ENCODE data around the gene SH3BP4. TPM values are rescaled to one million over a fixed set of nuclear protein-coding genes. Genes with fewer than 3 reads are reported as not detected.

SH3BP4 gene
- total RNA-seq, 2 experiments from 2014 or later = 0.06 TPM; not detected in 1

GRCh38 chr2:235002198-235003095 lies 50.6 kb downstream of the SH3BP4 start:
- H3K4me2 ChIP-seq (ENCODE audit: low read length) = no peak overlapping the region
- H3K4me1 ChIP-seq (ENCODE audit: insufficient read depth, low read length, poor library complexity, severe bottlenecking) = no peaks in the 10 kb centered on the region
- no peak overlapping the region for H2AFZ ChIP-seq (ENCODE audit: low read length)
- no peaks in the 10 kb centered on the region for H4K20me1 ChIP-seq (ENCODE audit: insufficient read depth, low read length)
- intact Hi-C loops (cut with micrococcal nuclease; ENCODE audit: unreplicated experiment) = no loop called here
- H3K9me3 ChIP-seq (ENCODE audit: low read length) = no peaks in the 10 kb centered on the region
- no peak overlapping the region for H3K27ac ChIP-seq (ENCODE audit: low read depth, low read length, poor library complexity, severe bottlenecking)
- no peak for DNase-seq (ENCODE audit: low spot score)
- no peaks in the 10 kb centered on the region for H3K36me3 ChIP-seq (ENCODE audit: insufficient read depth, low read length)
- BruUV-seq (replicated peaks) = no TSS peak
- ChIA-PET POLR2A (interaction anchor here (0.7 kb wide), 1 partner anchor 661 kb away, joined by 3 read pairs; no protein-coding TSS in a partner anchor), CTCF (ENCODE audit: unreplicated experiment) (no interaction called here)
- H3K9me2 ChIP-seq (ENCODE audit: insufficient read depth, low read length) = no peaks in the 10 kb centered on the region
- no peaks in the 10 kb centered on the region for H3K79me2 ChIP-seq (ENCODE audit: insufficient read depth, low read depth, low read length)
- no peak for TF ChIP-seq EZH2phosphoT487 (IDR thresholded peaks at IDR 0.05; ENCODE audit: borderline replicate concordance, low read depth, low read length)
- TF ChIP-seq CTCF (conservative IDR thresholded peaks at IDR 0.05; ENCODE audit: low read length) = no peak
- H3K4me3 ChIP-seq (ENCODE audit: low read depth, low read length, poor library complexity, severe bottlenecking) = no peak overlapping the region

GRCh38 chr2:235003096-235003775 lies 51.4 kb downstream of the SH3BP4 start:
- H3K36me3 ChIP-seq (ENCODE audit: insufficient read depth, low read length) = no peaks in the 10 kb centered on the region
- no TSS peak for BruUV-seq (replicated peaks)
- no peaks in the 10 kb centered on the region for H3K9me3 ChIP-seq (ENCODE audit: low read length)
- H3K27ac ChIP-seq (ENCODE audit: low read depth, low read length, poor library complexity, severe bottlenecking) = no peak overlapping the region
- no peak overlapping the region for H2AFZ ChIP-seq (ENCODE audit: low read length)
- H3K9me2 ChIP-seq (ENCODE audit: insufficient read depth, low read length) = no peaks in the 10 kb centered on the region
- no peak for TF ChIP-seq EZH2phosphoT487 (IDR thresholded peaks at IDR 0.05; ENCODE audit: borderline replicate concordance, low read depth, low read length)
- H4K20me1 ChIP-seq (ENCODE audit: insufficient read depth, low read length) = no peaks in the 10 kb centered on the region
- ChIA-PET CTCF (ENCODE audit: unreplicated experiment) (no interaction called here), POLR2A (no interaction called here)
- intact Hi-C loops (cut with micrococcal nuclease; ENCODE audit: unreplicated experiment) = no loop called here
- no peaks in the 10 kb centered on the region for H3K79me2 ChIP-seq (ENCODE audit: insufficient read depth, low read depth, low read length)
- no peak overlapping the region for H3K4me3 ChIP-seq (ENCODE audit: low read depth, low read length, poor library complexity, severe bottlenecking)
- no peaks in the 10 kb centered on the region for H3K4me1 ChIP-seq (ENCODE audit: insufficient read depth, low read length, poor library complexity, severe bottlenecking)
- no peak for DNase-seq (ENCODE audit: low spot score)
- no peak overlapping the region for H3K4me2 ChIP-seq (ENCODE audit: low read length)

GRCh38 chr2:235004329-235004903 lies 52.6 kb downstream of the SH3BP4 start:
- ChIA-PET CTCF (ENCODE audit: unreplicated experiment) (no interaction called here), POLR2A (no interaction called here)
- Histone ChIP-seq H3K79me2 (ENCODE audit: insufficient read depth, low read depth, low read length) (no peaks in the 10 kb centered on the region), H3K9me3 (ENCODE audit: low read length) (no peaks in the 10 kb centered on the region), H3K36me3 (ENCODE audit: insufficient read depth, low read length) (no peaks in the 10 kb centered on the region), H4K20me1 (ENCODE audit: insufficient read depth, low read length) (no peaks in the 10 kb centered on the region), H3K9me2 (ENCODE audit: insufficient read depth, low read length) (no peaks in the 10 kb centered on the region), H2AFZ (ENCODE audit: low read length) (no peak overlapping the region), H3K4me1 (ENCODE audit: insufficient read depth, low read length, poor library complexity, severe bottlenecking) (no peaks in the 10 kb centered on the region), H3K27ac (ENCODE audit: low read depth, low read length, poor library complexity, severe bottlenecking) (no peak overlapping the region), H3K4me3 (ENCODE audit: low read depth, low read length, poor library complexity, severe bottlenecking) (no peak overlapping the region), H3K4me2 (ENCODE audit: low read length) (no peak overlapping the region)
- intact Hi-C loops (cut with micrococcal nuclease; ENCODE audit: unreplicated experiment) = no loop called here
- DNase-seq (ENCODE audit: low spot score) = no peak
- TF ChIP-seq CTCF (conservative IDR thresholded peaks at IDR 0.05; ENCODE audit: low read length) (no peak), EZH2phosphoT487 (IDR thresholded peaks at IDR 0.05; ENCODE audit: borderline replicate concordance, low read depth, low read length) (no peak)
- BruUV-seq (replicated peaks) = no TSS peak
